Subcutaneous preadipocyte (primary cell): Measurements from ENCODE around the gene MIP. TPM values are rescaled to one million over a fixed set of nuclear protein-coding genes. Genes with fewer than 3 reads are reported as not detected.

Experiments
- total RNA-seq: library from RNA; depleted of rRNA; stranded (reverse); fragments of >200 nt; gene quantifications from 2 replicates; pipeline ENCODE4 v1.2.3, GENCODE V29; 2012

MIP gene
- not detected in 2 replicates for total RNA-seq

DNA sequence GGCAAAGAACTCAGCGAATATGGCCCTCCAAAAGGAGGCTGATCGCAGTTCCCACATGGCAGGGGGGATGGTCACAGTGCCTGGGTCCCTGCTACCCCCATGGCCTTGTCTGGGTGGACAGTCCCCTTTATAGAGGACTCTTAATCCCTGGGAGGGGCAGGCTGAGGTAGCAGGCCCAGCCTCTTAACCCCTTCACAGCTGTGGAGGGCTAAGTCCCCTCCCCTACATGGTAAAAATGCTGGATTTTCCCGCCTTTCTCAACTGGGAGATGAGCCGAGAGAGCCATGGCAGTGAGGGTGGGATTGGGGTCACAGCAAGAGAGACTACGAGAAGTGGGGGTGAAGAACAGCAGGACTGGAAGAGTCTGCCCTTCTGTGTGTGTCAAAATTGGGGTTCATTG, at the start of gene MIP:
TSS of gene MIP (minus strand) at position 101 of the 400 bp plus-strand sequence. CDS start at position 57, 44 bp downstream.

DNA sequence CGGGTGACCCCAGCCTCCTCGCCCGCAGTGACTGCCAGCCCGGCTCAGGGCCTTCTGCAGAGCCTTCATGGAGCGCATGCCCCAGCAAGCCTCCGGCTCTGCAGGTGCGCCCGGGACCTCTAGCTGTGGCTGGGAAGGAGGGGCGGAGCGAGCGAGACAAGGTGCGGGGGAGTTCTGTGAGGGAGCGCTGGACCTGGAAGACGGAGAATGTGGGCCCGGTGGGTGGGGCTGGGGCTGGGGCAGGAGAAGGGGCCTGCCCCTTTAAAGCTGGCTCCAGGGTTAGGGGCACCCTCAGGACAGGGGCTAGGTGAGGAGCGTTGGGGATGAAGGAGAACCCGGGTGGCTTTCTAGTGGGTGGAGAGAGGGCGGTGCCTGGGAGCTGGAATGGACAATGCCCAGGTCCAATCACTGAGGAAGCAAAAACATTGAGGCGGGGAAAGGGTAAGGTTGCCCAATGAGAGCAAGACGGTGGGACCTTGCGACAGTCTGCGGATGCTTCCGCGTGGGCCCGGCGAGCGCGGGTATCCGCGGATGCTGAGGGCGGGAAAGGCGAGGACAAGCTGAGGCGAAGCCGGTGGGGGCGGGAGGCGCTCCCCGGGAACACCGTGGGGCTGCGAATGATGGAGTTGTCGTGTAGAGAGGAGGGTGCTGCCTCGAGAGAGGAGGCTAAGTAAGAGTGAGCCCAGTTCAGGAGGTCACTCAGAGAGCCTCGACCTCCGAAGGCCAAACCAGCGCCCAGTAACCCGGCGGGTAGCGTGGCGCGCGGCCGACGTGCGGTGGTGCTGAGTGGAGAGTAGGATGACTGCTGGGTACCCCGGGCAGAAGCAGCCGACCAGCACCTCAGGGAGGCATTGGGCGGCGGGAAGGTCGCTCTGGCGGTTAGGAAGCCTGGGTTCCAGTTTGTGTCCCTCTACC, 33.8 kb upstream of the MIP start, which contains the start of gene GLS2:
TSS of gene GLS2 (minus strand) at position 121 of the 915 bp plus-strand sequence. CDS start at position 78, 43 bp downstream.

DNA sequence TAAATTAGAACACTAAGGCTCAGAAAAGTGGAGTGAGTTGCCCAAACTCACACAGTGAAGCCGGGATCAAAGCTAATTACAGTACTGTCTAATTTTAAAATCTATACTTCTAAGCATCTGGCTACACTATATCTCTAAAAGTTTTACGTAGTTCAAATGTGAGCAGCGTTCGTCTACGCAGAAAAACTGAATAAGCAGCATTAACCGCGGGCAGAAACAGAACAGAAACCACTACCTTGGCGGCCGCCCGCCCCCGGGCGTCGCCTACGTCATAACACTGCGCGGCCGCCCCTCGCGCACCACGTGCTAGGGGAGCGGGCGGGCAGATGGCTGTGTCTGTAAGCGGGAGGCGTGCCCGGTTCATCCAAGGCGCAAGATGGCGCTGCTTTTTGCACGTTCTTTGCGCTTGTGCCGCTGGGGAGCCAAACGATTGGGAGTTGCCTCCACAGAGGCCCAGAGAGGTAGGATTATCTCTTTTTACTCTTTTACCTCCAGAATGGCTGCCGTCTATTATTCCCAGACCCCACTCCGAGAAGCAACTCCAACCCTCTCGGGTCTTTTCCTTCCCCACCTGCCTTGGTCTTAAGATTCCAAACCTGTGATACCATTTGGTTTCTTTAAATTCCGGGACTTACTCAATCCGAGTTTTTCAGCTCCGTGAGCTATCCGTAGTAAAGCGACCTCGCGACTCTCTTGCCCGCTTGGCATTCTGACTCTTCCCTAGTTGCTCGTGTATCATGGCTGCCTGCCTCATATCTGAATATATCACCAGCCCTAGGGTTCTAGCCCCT, 14.0 kb upstream of the MIP start, which contains the start of gene SPRYD4:
TSS of gene SPRYD4 (plus strand) at position 363 of the 791 bp plus-strand sequence. CDS start at position 377, 14 bp downstream.

DNA sequence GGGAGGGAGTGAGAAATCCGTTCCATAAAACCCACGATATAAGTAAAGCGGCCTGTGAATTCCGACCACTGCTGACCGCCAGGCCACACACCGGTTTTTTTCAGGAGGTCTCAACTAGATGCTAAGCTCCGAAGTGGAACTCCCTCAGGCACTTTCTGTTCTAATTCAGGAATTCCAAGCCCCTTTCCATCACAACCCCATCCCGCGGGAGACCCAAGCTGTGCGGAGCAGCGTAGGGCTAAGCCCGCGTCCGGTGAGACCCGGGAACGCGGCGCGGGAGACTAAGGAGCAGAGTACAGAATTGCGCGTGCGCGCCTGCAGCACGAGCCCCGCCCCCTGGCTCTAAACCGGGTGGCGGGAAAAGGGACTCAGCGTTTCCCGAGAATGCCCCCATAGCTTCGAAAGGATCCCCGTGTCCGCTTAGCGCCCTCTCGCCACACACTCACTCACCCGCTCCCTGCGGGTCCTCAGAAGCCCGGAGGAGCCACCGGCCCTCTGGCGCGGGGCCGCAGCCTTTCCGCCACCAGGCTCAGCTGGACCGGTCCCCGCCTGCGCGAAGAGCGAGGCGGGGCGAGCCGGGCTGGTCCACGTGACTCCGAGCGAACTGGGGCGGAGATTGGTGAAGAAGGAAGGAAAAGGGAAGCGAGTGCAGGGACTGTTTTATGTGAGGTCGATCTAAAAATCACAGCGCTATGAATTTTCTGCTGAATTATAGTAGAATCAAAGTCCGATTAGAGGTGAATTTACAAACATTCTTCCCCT, 5.4 kb downstream of the MIP start, which contains the start of gene TIMELESS:
TSS of gene TIMELESS (minus strand) at position 567 of the 762 bp plus-strand sequence. CDS start 15,256 bp downstream, outside the sequence.

Other genes with a start within 250 kb of the MIP start
- 66.3 and 93.3 TPM in 2 replicates for gene RNF41, start 232.7 kb downstream of the MIP start, total RNA-seq
- 25.0 and 31.3 TPM in 2 replicates for gene NABP2, start 230.3 kb downstream of the MIP start, total RNA-seq
- gene SLC39A5, start 224.6 kb downstream of the MIP start, total RNA-seq: 0.20 TPM in 1 of 2 replicates, not detected in the other
- gene ANKRD52, start 196.3 kb downstream of the MIP start, total RNA-seq: 12.9 and 15.1 TPM in 2 replicates
- gene COQ10A, start 187.7 kb downstream of the MIP start, total RNA-seq: 4.9 and 5.9 TPM in 2 replicates
- gene CS, start 154.3 kb downstream of the MIP start, total RNA-seq: 184 and 217 TPM in 2 replicates
- 58.8 and 92.6 TPM in 2 replicates for gene CNPY2, start 138.7 kb downstream of the MIP start, total RNA-seq
- gene PAN2, start 120.7 kb downstream of the MIP start, total RNA-seq: 25.0 and 27.8 TPM in 2 replicates
- gene IL23A, start 115.8 kb downstream of the MIP start, total RNA-seq: 0.20 TPM in 1 of 2 replicates, not detected in the other
- gene STAT2, start 94.5 kb downstream of the MIP start, total RNA-seq: 139 and 173 TPM in 2 replicates
- gene APOF, start 91.8 kb downstream of the MIP start, total RNA-seq: not detected in 2 replicates
- 7.3 and 10.4 TPM in 2 replicates for gene TIMELESS, start 5.2 kb downstream of the MIP start, total RNA-seq
- 2.2 and 3.1 TPM in 2 replicates for gene SPRYD4, start 13.9 kb upstream of the MIP start, total RNA-seq
- gene GLS2, start 33.5 kb upstream of the MIP start, total RNA-seq: under 0.01 TPM in 1 of 2 replicates, not detected in the other
- gene RBMS2, start 67.2 kb upstream of the MIP start, total RNA-seq: 8.5 and 12.9 TPM in 2 replicates
- 33.1 and 44.2 TPM in 2 replicates for gene BAZ2A, start 175.7 kb upstream of the MIP start, total RNA-seq
- 456 and 535 TPM in 2 replicates for gene ATP5F1B, start 191.3 kb upstream of the MIP start, total RNA-seq
- 83.4 and 102 TPM in 2 replicates for gene PTGES3, start 233.6 kb upstream of the MIP start, total RNA-seq